CD14-positive monocyte (primary cell): ENCODE measurements around the gene EML4. TPM values are rescaled to one million over a fixed set of nuclear protein-coding genes. Genes with fewer than 3 reads are reported as not detected.

Experiments
- DNase-seq, 3 donors: peaks; one replicate each; pipeline ENCODE4 v3.0.0-alpha.2; 2011 to 2022
- H2AFZ ChIP-seq: 2 replicates; pipeline ENCODE4 v1.6.0; 2012; ENCODE audit warnings: mild to moderate bottlenecking, low read depth, low read length, inconsistent platforms; ENCODE audit not compliant: insufficient read depth, poor library complexity, severe bottlenecking
- H3K27ac ChIP-seq, 2 donors: 1 replicate in 1 of 2; 2 replicates in 1 of 2; pipeline ENCODE4 v1.5.1; 2012 to 2013; ENCODE audit warnings: low read length in 2 of 2, control low read depth in 1 of 2, inconsistent platforms in 1 of 2, low read depth in 1 of 2, mild to moderate bottlenecking in 1 of 2
- H3K27me3 ChIP-seq, 2 donors: one replicate each; pipeline versions ENCODE4 v1.6.0 to v1.6.1; 2011 to 2013; ENCODE audit warnings: low read length in 2 of 2; ENCODE audit not compliant: control insufficient read depth in 2 of 2, insufficient read depth in 2 of 2
- H3K36me3 ChIP-seq, 2 donors: replicated peaks in 1 of 2; 1 replicate in 1 of 2; 2 replicates in 1 of 2; pipeline versions ENCODE4 v1.5.1 to v1.6.1; 2012 to 2013; ENCODE audit warnings: low read length in 2 of 2, control low read depth in 1 of 2, inconsistent platforms in 1 of 2, mild to moderate bottlenecking in 1 of 2; ENCODE audit not compliant: insufficient read depth in 2 of 2, control insufficient read depth in 1 of 2
- H3K4me1 ChIP-seq, 2 donors: 1 replicate in 1 of 2; 2 replicates in 1 of 2; pipeline versions ENCODE4 v1.5.1 to v1.6.1; 2012 to 2013; ENCODE audit warnings: low read length in 2 of 2, control low read depth in 1 of 2, inconsistent platforms in 1 of 2, mild to moderate bottlenecking in 1 of 2, moderate library complexity in 1 of 2; ENCODE audit not compliant: insufficient read depth in 2 of 2, control insufficient read depth in 1 of 2
- H3K4me2 ChIP-seq: replicated peaks from 2 replicates; pipeline ENCODE3; 2012; ENCODE audit warnings: low read length, moderate library complexity, mild to moderate bottlenecking; ENCODE audit not compliant: poor library complexity, severe bottlenecking; ENCODE audit errors: extremely low read depth
- H3K4me3 ChIP-seq, 3 experiments: fragments of 200-600 bp in 1 of 3; sonication (generic) in 1 of 3; replicated peaks in 1 of 3; 1 replicate in 2 of 3; 2 replicates in 1 of 3; pipeline ENCODE4 v1.5.1; 2011 to 2013; ENCODE audit warnings: low read length in 3 of 3, mild to moderate bottlenecking in 3 of 3, control low read depth in 2 of 3, low read depth in 2 of 3, inconsistent platforms in 1 of 3, moderate library complexity in 1 of 3
- H3K79me2 ChIP-seq: 2 replicates; pipeline ENCODE4 v1.6.0; 2012; ENCODE audit warnings: mild to moderate bottlenecking, control low read depth, inconsistent platforms, low read length, moderate library complexity; ENCODE audit not compliant: insufficient read depth
- H3K9ac ChIP-seq: 2 replicates; pipeline ENCODE4 v1.6.0; 2017; ENCODE audit warnings: low read length, mild to moderate bottlenecking; ENCODE audit not compliant: insufficient read depth, poor library complexity, severe bottlenecking
- H3K9me3 ChIP-seq, 2 donors: replicated peaks in 1 of 2; 1 replicate in 1 of 2; 2 replicates in 1 of 2; pipeline versions ENCODE4 v1.5.1 to v1.6.1; 2012 to 2013; ENCODE audit warnings: low read length in 2 of 2, control low read depth in 1 of 2; ENCODE audit not compliant: control insufficient read depth in 1 of 2, insufficient read depth in 1 of 2
- H4K20me1 ChIP-seq: 2 replicates; pipeline ENCODE4 v1.6.0; 2012; ENCODE audit warnings: mild to moderate bottlenecking, low read length, control low read depth, moderate library complexity; ENCODE audit not compliant: insufficient read depth
- H3K27ac Mint-ChIP-seq, 7 donors: one replicate each; pipeline ENCODE4 v1.8.0; 2020; ENCODE audit warnings: mild to moderate bottlenecking in 7 of 7, mixed read lengths in 7 of 7, moderate library complexity in 6 of 7, inconsistent platforms in 2 of 7
- H3K27me3 Mint-ChIP-seq, 3 donors: one replicate each; pipeline ENCODE4 v1.8.0; 2021 to 2022; ENCODE audit warnings: low read depth in 3 of 3, mild to moderate bottlenecking in 3 of 3, mixed read lengths in 3 of 3, moderate library complexity in 3 of 3, inconsistent platforms in 1 of 3
- H3K36me3 Mint-ChIP-seq, 2 donors: one replicate each; pipeline ENCODE4 v1.8.0; 2020; ENCODE audit warnings: mixed read lengths in 2 of 2, inconsistent platforms in 1 of 2, mild to moderate bottlenecking in 1 of 2
- H3K4me1 Mint-ChIP-seq: one replicate; pipeline ENCODE4 v1.8.0; 2020; ENCODE audit warnings: mild to moderate bottlenecking, mixed read lengths
- H3K4me3 Mint-ChIP-seq, 2 donors: one replicate each; pipeline ENCODE4 v1.8.0; 2020; ENCODE audit warnings: mild to moderate bottlenecking in 2 of 2, mixed read lengths in 2 of 2, moderate library complexity in 1 of 2
- H3K9me3 Mint-ChIP-seq, 7 donors: one replicate each; pipeline ENCODE4 v1.8.0; 2020 to 2022; ENCODE audit warnings: mixed read lengths in 7 of 7, mild to moderate bottlenecking in 6 of 7, moderate library complexity in 6 of 7, inconsistent platforms in 2 of 7
- CTCF ChIP-seq: fragments of 200-600 bp; IDR thresholded peaks from one replicate; pipeline ENCODE4 v1.8.0; 2022; ENCODE audit warnings: antibody characterized with exemption, mild to moderate bottlenecking
- WGBS: methylation state at CpG from one replicate; pipeline ENCODE4 v1.1.5; 2013; ENCODE audit warnings: missing lambda C conversion rate; ENCODE audit not compliant: insufficient coverage; 5-methylcytosine and 5-hydroxymethylcytosine counted together
- intact Hi-C, 2 donors: fragments of 100-400 bp; cut with micrococcal nuclease; formaldehyde crosslinking; loops; one replicate each; pipeline versions ENCODE4 v1.15.0 to v1.15.1; 2023
- polyA plus RNA-seq, 3 donors: library from polyadenylated mRNA; depleted of rRNA in 1 of 3; unstranded in 2 of 3; stranded (reverse) in 1 of 3; fragments of 300-500 nt in 2 of 3; fragments of >200 nt in 1 of 3; fragmentation: Illumina TruSeq in 2 of 3; gene quantifications; 1 replicate in 2 of 3; 2 replicates in 1 of 3; pipeline ENCODE4 v1.2.3, GENCODE V29; 2012 to 2021

The EML4 gene
- polyA plus RNA-seq, 3 donors = 11.5 to 24.3 (median 15.0) TPM

- H3K36me3 ChIP-seq = peaks cover 15 to 91% of the 10 kb centered on the region in 2 donors
- H3K4me1 Mint-ChIP-seq = peaks cover 2% of the 10 kb centered on the region
- intact Hi-C loops = no loop called here
- 84% methylated on average over 20 of the region's 23 CpGs for WGBS
- peak overlapping the region in 4 of 7 donors; percentile 21 to 70 (median 44) for H3K27ac Mint-ChIP-seq
- no peak for DNase-seq
- no peak overlapping the region for H3K27ac ChIP-seq
- no peak overlapping the region for H3K4me3 Mint-ChIP-seq
- no peaks in the 10 kb centered on the region for H3K27me3 ChIP-seq
- no peaks in the 10 kb centered on the region for H3K4me1 ChIP-seq
- H3K4me3 ChIP-seq = no peak overlapping the region
- no peaks in the 10 kb centered on the region for H3K9me3 ChIP-seq
- H3K4me2 ChIP-seq = no peak overlapping the region
- no peak overlapping the region for H2AFZ ChIP-seq
- TF ChIP-seq CTCF = no peak
- peaks cover 16% of the 10 kb centered on the region for H3K79me2 ChIP-seq
- peaks cover 59 to 71% of the 10 kb centered on the region in 2 donors for H3K36me3 Mint-ChIP-seq
- H3K27me3 Mint-ChIP-seq = peaks cover 0 to 3% (median 0%) of the 10 kb centered on the region in 3 donors
- peaks cover 0 to 20% (median 0%) of the 10 kb centered on the region in 7 donors for H3K9me3 Mint-ChIP-seq
- H4K20me1 ChIP-seq = peaks cover 58% of the 10 kb centered on the region
- H3K9ac ChIP-seq = no peak overlapping the region
Measured at GRCh38 chr2:42340045-42340937, 171.1 kb downstream of the EML4 start.

GRCh38 chr2:42340938-42341636 is 171.9 kb downstream of the EML4 start:
- Mint-ChIP-seq H3K36me3 (peaks cover 59 to 71% of the 10 kb centered on the region in 2 donors), H3K4me3 (no peak overlapping the region), H3K9me3 (peaks cover 0 to 21% (median 0%) of the 10 kb centered on the region in 7 donors), H3K27ac (peak overlapping the region in 1 of 7 donors; percentile 77), H3K27me3 (peaks cover 0 to 1% (median 0%) of the 10 kb centered on the region in 3 donors), H3K4me1 (peaks cover 2% of the 10 kb centered on the region)
- Histone ChIP-seq H3K27me3 (no peaks in the 10 kb centered on the region), H3K4me3 (no peak overlapping the region), H4K20me1 (peaks cover 66% of the 10 kb centered on the region), H3K36me3 (peaks cover 21 to 91% of the 10 kb centered on the region in 2 donors), H3K4me1 (no peaks in the 10 kb centered on the region), H2AFZ (no peak overlapping the region), H3K79me2 (peaks cover 24% of the 10 kb centered on the region), H3K4me2 (no peak overlapping the region), H3K9me3 (no peaks in the 10 kb centered on the region), H3K9ac (no peak overlapping the region), H3K27ac (no peak overlapping the region)
- DNase-seq = no peak
- 98% methylated on average over 6 of the region's 10 CpGs for WGBS
- no peak for TF ChIP-seq CTCF
- intact Hi-C loops = no loop called here
